Right lobe of liver (tissue), 6 donors: ENCODE results near the gene P4HTM. TPM values are rescaled to one million over a fixed set of nuclear protein-coding genes. Genes with fewer than 3 reads are reported as not detected.

ENCODE experiments used
- ATAC-seq, 4 donors: fragments of 200-7000 bp; cut with Tn5 transposase; one replicate each; pipeline ENCODE4 v1.9.1; 2020; ENCODE audit warnings: mild to moderate bottlenecking in 4 of 4, moderate library complexity in 4 of 4
- DNase-seq, 3 donors: peaks; one replicate each; pipeline ENCODE4 v3.0.0-alpha.2; 2020
- H3K27ac ChIP-seq, 3 donors: fragments of 200-600 bp; one replicate each; pipeline ENCODE4 v1.8.0; 2022
- H3K27me3 ChIP-seq, 2 donors: fragments of 200-600 bp; one replicate each; pipeline ENCODE4 v1.8.0; 2022
- H3K36me3 ChIP-seq, 4 donors: fragments of 200-600 bp; sonication (generic) in 1 of 4; one replicate each; pipeline versions ENCODE4 v1.5.1 to v1.8.0; 2017 to 2022; ENCODE audit warnings: control low read depth in 1 of 4
- H3K4me1 ChIP-seq, 4 donors: fragments of 200-600 bp; sonication (generic) in 1 of 4; one replicate each; pipeline versions ENCODE4 v1.5.1 to v1.8.0; 2017 to 2022; ENCODE audit warnings: control low read depth in 1 of 4
- H3K4me3 ChIP-seq, 3 donors: fragments of 200-600 bp; one replicate each; pipeline ENCODE4 v1.8.0; 2022
- H3K9me3 ChIP-seq, 4 donors: fragments of 200-600 bp; sonication (generic) in 1 of 4; one replicate each; pipeline versions ENCODE4 v1.5.1 to v1.8.0; 2017 to 2022; ENCODE audit warnings: control low read depth in 1 of 4
- CTCF ChIP-seq, 4 donors: fragments of 200-600 bp in 3 of 4; fragments of 450-650 bp in 1 of 4; IDR thresholded peaks; one replicate each; pipeline versions ENCODE4 v1.5.1 to v1.8.0; 2016 to 2022; ENCODE audit warnings: antibody characterized with exemption in 4 of 4, mild to moderate bottlenecking in 2 of 4
- POLR2A ChIP-seq: fragments of 450-650 bp; IDR thresholded peaks from one replicate; pipeline ENCODE4 v1.6.1; 2017; ENCODE audit warnings: antibody characterized with exemption, mild to moderate bottlenecking
- WGBS: methylation state at CpG from one replicate; pipeline ENCODE4 v1.1.6; 2018; ENCODE audit warnings: low coverage, low lambda C conversion rate; ENCODE audit not compliant: insufficient coverage; ENCODE audit errors: missing lambda C conversion rate; 5-methylcytosine and 5-hydroxymethylcytosine counted together
- intact Hi-C, 2 donors: fragments of 100-400 bp; cut with DNase I; formaldehyde crosslinking; loops; one replicate each; pipeline versions ENCODE4 v1.11.2 to v1.14.1; 2022
- total RNA-seq, 6 experiments: library from RNA; depleted of rRNA in 2 of 6; stranded (reverse); fragments of >200 nt in 2 of 6; fragmentation: NEBNext Ultra II Directional in 3 of 6; extraction: Animal tissue kit (Norgen Biotek cat#: 25700) in 3 of 6; gene quantifications; one replicate each; pipeline versions ENCODE4 v1.1.0 to v1.2.4, GENCODE V29; 2016 to 2023
- donor health status: DM: no; HTN: yes; CAD: no.
- donor health status: DM: no; HTN: no; CAD: no.
- donor health status: DM: no; HTN: no; CAD: no.
- donor health status: DM: no; HTN: yes; CAD: no.
- donor health status: DM: no; HTN: yes; CAD: no.

The P4HTM gene
- total RNA-seq, 6 experiments from 2014 or later: 7.7 to 19.2 (median 11.1) TPM

- H3K36me3 ChIP-seq: peaks cover 12 to 93% (median 47%) of the 10 kb centered on the region in 4 donors
- H3K4me1 ChIP-seq: no peaks in the 10 kb centered on the region
- H3K27me3 ChIP-seq: no peaks in the 10 kb centered on the region
- no peaks in the 10 kb centered on the region for H3K9me3 ChIP-seq
- H3K4me3 ChIP-seq: no peak overlapping the region
- intact Hi-C loops: no loop called here
- 83% methylated on average over 1 of the region's 3 CpGs for WGBS
- no peak overlapping the region for H3K27ac ChIP-seq
- DNase-seq: no peak
- no peak for ATAC-seq
- no peak for TF ChIP-seq CTCF (IDR thresholded peaks at IDR 0.05)
- TF ChIP-seq POLR2A: no peak
Measured at GRCh38 chr3:48979451-48979850, 10.6 kb upstream of the P4HTM start.

- no peak for DNase-seq
- Histone ChIP-seq H3K27ac (no peak overlapping the region), H3K36me3 (peaks cover 12 to 92% (median 44%) of the 10 kb centered on the region in 4 donors), H3K27me3 (no peaks in the 10 kb centered on the region), H3K4me1 (no peaks in the 10 kb centered on the region), H3K4me3 (no peak overlapping the region), H3K9me3 (no peaks in the 10 kb centered on the region)
- WGBS: 100% methylated on average over 3 of the region's 4 CpGs
- TF ChIP-seq CTCF (IDR thresholded peaks at IDR 0.05): no peak
- no peak for TF ChIP-seq POLR2A
- ATAC-seq: no peak
- intact Hi-C loops: no loop called here
Measured at GRCh38 chr3:48980295-48980694, 9.7 kb upstream of the P4HTM start.

- no peak for DNase-seq
- H3K9me3 ChIP-seq: no peaks in the 10 kb centered on the region
- TF ChIP-seq CTCF (IDR thresholded peaks at IDR 0.05) (no peak), POLR2A (no peak)
- intact Hi-C loops: no loop called here
- peaks cover 7 to 75% (median 36%) of the 10 kb centered on the region in 4 donors for H3K36me3 ChIP-seq
- H3K4me1 ChIP-seq: no peaks in the 10 kb centered on the region
- H3K27me3 ChIP-seq: no peaks in the 10 kb centered on the region
- ATAC-seq: no peak
- no peak overlapping the region for H3K4me3 ChIP-seq
- no peak overlapping the region for H3K27ac ChIP-seq
Measured at GRCh38 chr3:48982016-48982415, 8.0 kb upstream of the P4HTM start.

- Histone ChIP-seq H3K4me1 (no peaks in the 10 kb centered on the region), H3K27me3 (no peaks in the 10 kb centered on the region), H3K27ac (no peak overlapping the region), H3K9me3 (no peaks in the 10 kb centered on the region), H3K36me3 (peaks cover 7 to 68% (median 34%) of the 10 kb centered on the region in 4 donors), H3K4me3 (no peak overlapping the region)
- TF ChIP-seq POLR2A (no peak), CTCF (IDR thresholded peaks at IDR 0.05) (no peak)
- no peak for ATAC-seq
- 83% methylated on average over 2 of the region's 5 CpGs for WGBS
- DNase-seq: no peak
- intact Hi-C loops: no loop called here
Measured at GRCh38 chr3:48982686-48983085, 7.4 kb upstream of the P4HTM start.

- H3K36me3 ChIP-seq: peaks cover 7 to 64% (median 31%) of the 10 kb centered on the region in 4 donors
- TF ChIP-seq CTCF (IDR thresholded peaks at IDR 0.05) (no peak), POLR2A (no peak)
- no peak for DNase-seq
Measured at GRCh38 chr3:48983096-48983495, 6.9 kb upstream of the P4HTM start.

More at GRCh38 chr3:48983096-48983495, 6.9 kb upstream of the P4HTM start:
- Histone ChIP-seq H3K4me3 (no peak overlapping the region), H3K4me1 (no peaks in the 10 kb centered on the region), H3K9me3 (no peaks in the 10 kb centered on the region), H3K27ac (no peak overlapping the region), H3K27me3 (no peaks in the 10 kb centered on the region)
- WGBS: 93% methylated on average over 2 of the region's 4 CpGs
- intact Hi-C loops: no loop called here
- ATAC-seq: no peak
